GM19023 (cell line): Measurements from ENCODE around the gene SPON1.
"Not testable (repeated sequence)": the region's sequence is repeated elsewhere in the genome, so short reads cannot be mapped to it uniquely, and the experiment has no call there.

Experiments
- ATAC-seq: cut with Tn5 transposase; IDR thresholded peaks from one replicate; pipeline ENCODE4 v1.9.1; 2021; ENCODE audit warnings: mild to moderate bottlenecking, moderate library complexity; ENCODE audit not compliant: unreplicated experiment

Gene SPON1

GRCh38 chr11:14114269-14114668 is 151.7 kb downstream of the SPON1 start:
- no peak for ATAC-seq

DNA sequence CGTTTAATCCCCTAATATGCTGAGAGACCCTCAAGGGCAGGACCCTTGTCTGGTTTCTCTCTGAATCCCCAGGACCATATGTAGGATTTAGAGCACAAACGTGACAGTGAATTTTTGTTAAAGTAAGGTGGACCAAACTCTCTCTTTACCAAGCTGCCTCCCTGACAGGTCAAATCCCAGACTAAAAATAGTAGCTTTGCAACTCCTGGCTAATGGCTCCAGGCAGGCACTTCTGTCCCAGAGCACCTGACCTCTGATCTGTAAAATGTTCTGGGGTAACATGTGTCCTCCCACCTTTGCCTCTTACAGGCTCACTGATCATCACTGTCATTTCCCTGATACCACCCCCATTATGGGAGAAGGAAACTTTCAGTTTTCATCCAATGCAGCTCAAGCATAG is 152.3 kb downstream of the SPON1 start:
- ATAC-seq = no peak

DNA sequence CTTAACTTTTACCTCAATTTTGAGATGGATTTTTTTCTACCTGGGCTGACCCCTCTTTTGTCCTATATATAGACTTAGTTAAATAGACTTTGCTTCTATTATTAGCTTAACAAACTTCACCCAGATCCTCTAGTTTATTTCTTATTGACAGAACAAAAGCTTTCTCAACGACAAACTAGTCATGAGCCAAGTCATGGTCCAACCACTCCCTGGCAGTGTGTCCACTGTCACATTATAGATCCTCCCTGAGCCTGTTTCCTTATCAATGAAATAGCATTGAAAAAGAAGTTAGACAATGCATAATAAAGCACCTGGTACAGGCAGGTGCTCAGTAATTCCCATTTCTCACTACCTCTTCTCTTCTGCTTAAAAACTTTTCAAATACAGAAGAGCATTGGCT is 155.1 kb downstream of the SPON1 start:
- no peak for ATAC-seq

DNA sequence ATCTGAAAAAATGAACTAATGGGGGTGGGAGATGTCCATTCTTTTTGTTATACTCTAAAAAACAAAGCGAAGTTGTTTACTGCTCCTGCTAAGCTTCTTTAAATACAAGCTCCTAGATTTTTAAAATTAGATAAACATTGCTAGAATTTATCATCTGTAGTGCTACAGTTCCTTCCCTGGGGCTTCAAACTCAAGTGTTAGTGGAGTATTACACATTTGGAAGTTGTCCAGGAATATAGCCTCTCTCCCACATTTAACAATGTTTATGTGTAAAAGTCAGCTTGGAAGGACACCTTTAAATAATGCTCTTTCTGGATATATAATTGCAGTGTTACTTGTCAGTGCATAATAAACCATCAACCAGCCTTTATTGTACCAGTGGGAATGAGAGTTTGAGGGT is 155.5 kb downstream of the SPON1 start:
- no peak for ATAC-seq

DNA sequence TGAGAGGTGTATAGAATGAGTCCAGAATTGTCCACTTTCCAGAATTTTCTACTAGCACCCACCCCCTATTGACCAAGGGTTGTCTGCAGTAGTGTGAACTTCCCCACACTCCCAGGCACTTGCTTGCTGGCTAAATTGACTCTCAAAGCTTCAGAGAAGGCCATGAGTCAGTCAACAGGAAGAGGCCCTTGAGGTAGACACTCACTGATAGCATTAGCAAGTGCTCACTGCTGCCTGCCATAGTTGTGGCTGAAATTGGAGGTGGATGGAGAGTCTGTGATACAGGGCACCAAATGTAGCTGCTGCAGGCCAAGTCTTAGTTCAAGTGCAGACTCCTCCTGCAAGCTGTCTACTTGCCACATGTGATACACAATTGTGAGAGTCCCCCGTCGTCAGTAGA is 156.8 kb downstream of the SPON1 start:
- no peak for ATAC-seq

DNA sequence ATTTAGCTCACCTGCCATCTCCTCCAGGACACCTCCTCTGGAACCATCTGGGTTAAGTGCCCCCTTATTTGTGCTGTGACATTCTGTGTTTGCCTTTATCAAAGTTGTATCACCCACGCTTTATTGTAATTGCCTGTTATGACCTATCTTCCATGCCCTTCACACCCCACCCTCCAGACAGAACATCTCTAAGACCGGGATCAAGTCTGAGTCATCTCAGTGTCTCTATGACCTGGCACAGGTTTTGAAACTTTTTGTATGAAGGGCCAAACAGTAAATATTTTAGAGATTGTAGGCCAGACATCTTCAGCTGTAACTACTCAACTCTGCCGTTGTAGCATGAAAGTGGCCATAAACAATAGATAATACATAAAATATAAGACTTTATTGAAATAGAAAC is 161.8 kb downstream of the SPON1 start:
- ATAC-seq = no peak

- ATAC-seq = no peak
Observed at GRCh38 chr11:14124886-14125285, 162.4 kb downstream of the SPON1 start.

GRCh38 chr11:14125529-14125928 is 163.0 kb downstream of the SPON1 start:
- no peak for ATAC-seq

GRCh38 chr11:14127679-14128078 is 165.2 kb downstream of the SPON1 start:
- ATAC-seq = no peak

DNA sequence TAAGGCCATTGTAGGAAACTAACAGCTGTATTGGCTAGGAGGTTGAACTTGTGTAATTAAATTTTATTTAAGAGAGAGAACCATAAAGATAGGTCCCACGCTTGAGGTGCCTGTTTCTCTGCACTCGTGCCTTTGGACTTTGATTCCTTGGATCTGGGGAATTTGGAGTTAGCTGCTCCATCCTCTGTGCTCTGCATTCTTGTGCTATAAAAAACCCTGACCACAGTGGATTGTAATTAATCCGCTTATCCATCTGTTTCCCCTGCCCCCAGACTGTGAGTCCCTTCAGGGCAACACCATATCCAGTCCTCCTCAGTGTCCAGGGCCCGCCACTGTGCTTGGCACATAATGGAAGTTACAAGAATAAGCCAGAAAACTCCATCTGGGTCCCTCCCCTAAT is 169.8 kb downstream of the SPON1 start:
- no peak for ATAC-seq

- ATAC-seq = no peak
Observed at GRCh38 chr11:14133381-14133780, 170.9 kb downstream of the SPON1 start.

DNA sequence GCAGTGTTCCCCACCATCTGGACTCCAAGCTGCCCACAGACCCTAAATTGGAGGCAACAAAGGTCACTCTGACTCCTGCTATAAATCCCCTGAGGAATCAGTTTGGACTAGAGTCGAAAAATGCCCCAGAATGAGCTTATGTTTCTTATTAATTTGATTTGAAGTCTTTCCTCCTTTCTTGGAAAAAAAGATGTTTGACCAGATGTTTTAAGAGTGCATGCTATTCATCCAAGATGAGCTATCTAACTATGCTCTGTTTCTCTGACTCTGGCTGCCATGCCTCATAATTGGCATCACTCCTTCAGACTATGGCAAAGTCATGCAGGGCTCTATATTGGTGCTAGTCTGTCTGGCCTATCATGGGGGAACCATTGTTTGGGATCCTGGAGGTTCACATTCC is 174.0 kb downstream of the SPON1 start:
- ATAC-seq = no peak

DNA sequence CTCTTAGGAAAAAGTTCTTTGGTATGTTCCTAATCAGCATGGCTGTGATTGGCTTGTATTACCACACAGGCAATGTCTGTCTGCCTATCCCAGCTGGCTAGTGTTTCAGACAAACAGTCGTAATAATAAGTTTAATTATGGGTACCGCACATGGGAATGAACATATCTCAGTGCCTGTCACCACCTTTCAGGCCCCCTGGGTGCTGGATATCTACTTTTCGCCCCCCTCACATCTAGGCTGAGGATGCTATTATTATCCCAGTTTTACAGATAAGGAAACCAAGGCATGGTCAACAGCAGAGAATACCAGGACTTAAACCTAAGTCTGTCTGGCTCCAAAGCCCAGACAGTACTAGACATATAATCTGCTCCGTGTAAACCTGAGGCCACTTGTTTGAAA is 174.8 kb downstream of the SPON1 start:
- no peak for ATAC-seq

- ATAC-seq = no peak
Observed at GRCh38 chr11:14140991-14141390, 178.5 kb downstream of the SPON1 start.

- ATAC-seq = no peak
Observed at GRCh38 chr11:14141676-14142075, 179.2 kb downstream of the SPON1 start.

DNA sequence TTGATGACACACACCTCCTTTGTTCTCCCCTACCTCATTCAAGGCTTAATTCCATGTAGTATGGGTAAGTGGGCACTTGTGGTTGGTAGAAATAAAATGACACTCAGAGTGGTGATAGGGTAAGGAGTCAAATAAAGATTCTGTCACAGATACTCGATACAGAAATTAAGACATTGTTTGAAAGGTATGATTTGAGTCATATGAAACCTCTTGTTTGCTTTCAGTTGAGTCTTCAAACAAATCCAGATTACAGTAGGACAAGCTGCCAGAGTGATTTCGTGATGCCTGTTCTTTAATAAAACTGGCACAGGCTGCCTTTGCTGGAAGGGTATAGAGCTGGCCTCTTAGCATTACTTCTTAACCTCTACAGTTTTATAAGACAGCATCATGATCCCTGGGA is 182.4 kb downstream of the SPON1 start:
- ATAC-seq = no peak

GRCh38 chr11:14148653-14149273 is 186.2 kb downstream of the SPON1 start:
- no peak for ATAC-seq

GRCh38 chr11:14149683-14150082 is 187.2 kb downstream of the SPON1 start:
- ATAC-seq = no peak

GRCh38 chr11:14150878-14151277 is 188.4 kb downstream of the SPON1 start:
- ATAC-seq = no peak

DNA sequence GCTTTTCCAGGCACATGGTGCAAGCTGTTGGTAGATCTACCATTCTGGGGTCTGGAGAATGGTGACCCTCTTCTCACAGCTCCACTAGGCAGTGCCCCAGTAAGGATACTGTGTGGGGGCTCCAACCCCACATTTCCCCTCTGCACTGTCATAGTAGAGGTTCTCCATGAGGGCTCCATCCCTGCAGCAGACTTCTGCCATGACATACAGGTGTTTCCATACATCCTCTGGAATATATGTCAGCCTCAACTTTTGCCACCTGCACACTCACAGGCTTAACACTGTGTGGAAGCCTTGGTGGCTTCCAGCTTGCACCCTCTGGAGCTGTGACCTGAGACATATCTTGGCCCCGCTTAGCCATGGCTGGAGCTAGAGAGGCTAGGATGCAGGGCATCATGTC is 191.6 kb downstream of the SPON1 start:
- ATAC-seq = not testable (repeated sequence)

DNA sequence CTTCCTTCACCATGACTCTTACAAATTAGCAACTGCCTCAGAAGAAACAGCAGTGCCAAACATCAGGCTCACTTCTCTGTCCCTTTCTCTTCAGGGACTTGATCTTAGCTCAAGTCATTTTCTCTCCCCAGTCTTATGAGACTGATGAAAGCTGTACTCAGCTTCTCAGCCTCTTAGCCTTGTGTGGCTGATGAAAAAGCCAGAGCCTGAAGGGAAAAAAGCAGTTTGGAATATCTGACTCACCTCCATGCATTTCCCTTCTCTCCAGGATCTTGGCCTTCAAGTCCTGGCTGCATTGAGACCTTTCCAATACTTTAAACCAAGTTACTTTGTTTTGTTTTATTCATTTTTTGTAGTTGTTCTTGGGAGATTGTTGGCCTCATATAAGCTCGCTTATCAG is 195.9 kb downstream of the SPON1 start:
- no peak for ATAC-seq

DNA sequence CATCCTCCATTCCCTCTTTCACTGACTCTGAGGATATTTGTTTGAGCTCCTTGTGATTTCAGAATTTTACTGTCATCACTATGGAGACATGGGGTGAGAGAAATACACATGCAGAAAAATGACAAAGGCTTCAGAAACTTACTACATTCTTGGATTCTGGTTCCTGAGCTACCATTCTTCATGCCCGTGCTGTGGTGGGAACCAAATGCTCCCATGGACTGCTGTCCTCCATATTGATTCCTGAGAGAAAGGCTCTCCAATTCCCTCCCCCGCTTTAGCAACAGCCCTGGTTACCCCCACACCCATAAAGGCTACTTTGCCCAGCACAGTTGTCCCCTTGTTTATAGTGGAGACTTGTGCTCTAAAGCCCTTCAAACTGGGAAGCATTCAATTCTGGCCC is 201.1 kb downstream of the SPON1 start:
- ATAC-seq = no peak

DNA sequence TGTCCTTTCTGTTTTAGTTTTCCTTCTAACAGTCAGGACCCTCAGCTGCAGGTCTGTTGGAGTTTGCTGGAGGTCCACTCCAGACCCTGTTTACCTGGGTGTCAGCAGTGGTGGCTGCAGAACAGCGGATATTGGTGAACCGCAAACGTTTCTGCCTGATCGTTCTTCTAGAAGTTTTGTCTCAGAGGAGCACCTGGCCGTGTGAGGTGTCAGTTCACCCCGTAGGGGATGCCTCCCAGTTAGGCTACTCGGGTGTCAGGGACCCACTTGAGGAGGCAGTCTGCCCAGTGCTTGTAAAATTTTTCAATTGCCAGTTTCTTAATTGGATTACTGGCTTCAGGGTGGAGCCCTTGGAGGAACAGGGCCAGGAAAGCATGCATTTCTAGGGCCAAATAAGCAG is 211.2 kb downstream of the SPON1 start:
- not testable (repeated sequence) for ATAC-seq
